Measurements from ENCODE around the gene MAP4K4.
"Not testable (repeated sequence)": the region's sequence is repeated elsewhere in the genome, so short reads cannot be mapped to it uniquely, and the experiment has no call there.

The MAP4K4 gene

GRCh38 chr2:101770726-101771125, 73.2 kb downstream of the MAP4K4 start:
- DNase-seq: no peak

DNA sequence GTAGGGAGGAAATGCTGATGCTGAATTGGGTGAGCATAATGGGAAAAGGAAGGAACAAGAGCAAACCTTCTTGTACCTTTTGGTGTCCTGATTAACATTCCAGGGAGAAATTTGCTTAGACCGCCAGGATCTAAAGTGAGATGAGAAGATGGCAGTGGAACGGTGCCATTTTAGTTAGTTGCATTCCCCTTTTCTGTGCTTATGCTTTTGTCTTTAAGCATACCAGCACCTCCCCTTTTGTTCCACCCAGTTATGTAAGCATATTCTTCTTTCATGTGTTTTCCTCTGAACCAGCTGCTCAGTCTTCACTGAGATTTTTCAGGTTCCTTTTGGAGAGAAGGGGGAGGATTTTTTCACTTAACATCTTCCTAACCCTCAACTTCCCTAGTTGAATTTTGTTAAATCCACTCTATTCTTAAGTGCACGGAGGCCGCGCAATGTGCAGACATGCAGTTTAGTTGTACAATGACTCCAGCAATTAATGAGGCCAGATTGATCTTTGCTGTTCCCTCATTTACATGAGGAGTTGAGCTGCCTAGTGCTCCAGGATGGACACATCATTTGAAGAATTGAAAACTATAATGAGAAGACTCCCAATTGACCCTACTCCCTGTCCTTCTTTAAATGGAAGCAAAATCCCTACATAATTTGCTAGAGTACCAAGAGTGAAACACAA, 73.9 kb downstream of the MAP4K4 start:
- peak in 3 of 6 experiments; percentile 18 to 42 (median 39) for DNase-seq

DNA sequence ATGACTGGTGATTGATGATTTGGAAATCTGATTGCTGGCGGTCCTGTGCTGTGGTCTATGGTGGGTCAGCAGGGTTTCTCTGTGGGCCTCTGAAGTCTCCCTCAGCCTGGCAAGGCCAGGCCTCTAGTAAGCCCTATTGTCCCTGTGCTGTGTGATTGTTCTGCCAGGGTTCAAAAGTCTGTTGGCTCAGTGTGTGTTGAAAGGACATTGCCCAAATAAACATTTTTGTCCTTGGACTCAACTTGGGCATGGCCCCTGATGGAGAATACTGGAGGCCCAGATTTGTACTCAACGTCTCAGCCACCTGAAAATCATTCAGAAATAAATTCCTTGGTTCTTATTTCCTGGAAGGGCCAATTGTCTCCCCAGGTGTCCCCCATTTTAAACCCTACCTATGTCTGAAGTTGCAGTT, 74.4 kb downstream of the MAP4K4 start:
- no peak for DNase-seq

DNA sequence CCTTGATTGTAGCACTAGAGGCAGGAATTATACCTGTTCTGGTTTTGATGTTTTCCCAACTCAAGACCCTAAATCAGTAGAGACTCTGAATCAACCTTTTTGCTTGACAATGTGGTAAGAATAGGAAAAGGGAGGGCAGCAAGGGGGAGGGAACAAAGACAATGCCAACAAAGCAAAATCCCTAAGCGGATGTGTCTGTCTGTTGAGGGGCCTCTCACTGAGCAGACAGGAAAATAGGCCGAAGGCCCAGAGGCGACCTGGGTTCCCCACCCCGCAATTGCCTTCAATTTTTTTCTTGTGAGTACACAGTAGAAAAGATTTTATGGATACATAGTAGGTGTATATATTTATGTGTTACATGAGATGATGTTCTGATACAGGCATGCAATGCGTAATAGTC, 75.6 kb downstream of the MAP4K4 start:
- DNase-seq: peak in 1 of 6 experiments; percentile 16

- not testable (repeated sequence) for DNase-seq
These were observed 76.5 kb downstream of the MAP4K4 start for GRCh38 chr2:101773961-101774360.

DNA sequence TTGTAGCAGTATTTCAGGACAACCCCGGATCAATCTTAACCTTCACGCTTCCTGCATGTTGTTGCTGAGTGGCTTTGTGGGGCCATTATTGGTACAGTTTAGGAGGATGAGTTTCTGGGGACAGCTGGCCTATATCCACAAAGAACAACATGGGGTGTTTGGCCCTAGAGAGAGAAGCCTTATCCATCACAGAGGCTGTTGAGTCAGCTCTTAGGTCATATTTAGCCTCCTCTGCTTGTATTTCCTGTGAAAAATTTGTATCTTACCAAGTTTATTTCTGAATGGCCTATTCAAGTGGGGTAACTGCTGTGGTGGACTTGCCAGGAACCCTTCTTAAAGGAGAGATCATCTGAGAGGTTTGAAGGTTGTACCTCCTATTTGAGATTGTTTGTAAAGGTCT, 77.6 kb downstream of the MAP4K4 start:
- DNase-seq: no peak

- no peak for DNase-seq
These were observed 78.1 kb downstream of the MAP4K4 start for GRCh38 chr2:101775636-101776035.

- DNase-seq: no peak
These were observed 78.9 kb downstream of the MAP4K4 start for GRCh38 chr2:101776172-101777043.

- no peak for DNase-seq
These were observed 79.8 kb downstream of the MAP4K4 start for GRCh38 chr2:101777337-101777736.

DNA sequence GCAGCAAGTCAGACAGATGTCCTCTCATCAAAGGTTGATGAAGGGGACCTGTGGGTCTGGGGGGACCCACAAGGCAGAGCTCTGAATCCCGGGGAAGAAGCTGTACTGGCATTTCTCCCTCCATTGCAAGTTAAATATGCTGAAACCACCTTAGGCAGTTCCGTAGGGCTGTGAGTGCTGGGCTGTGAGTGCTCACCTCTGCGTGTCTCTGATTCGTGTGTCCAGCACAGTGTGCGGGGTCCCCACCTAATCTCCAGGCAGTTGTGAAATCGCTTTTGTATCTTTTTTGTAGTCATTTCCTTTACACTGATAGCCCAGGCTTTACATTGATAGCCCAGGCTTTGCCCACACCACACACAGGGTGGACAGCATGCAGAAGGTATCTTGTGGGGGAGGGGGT, 80.6 kb downstream of the MAP4K4 start:
- no peak for DNase-seq

GRCh38 chr2:101779190-101779589, 81.7 kb downstream of the MAP4K4 start:
- DNase-seq: no peak

GRCh38 chr2:101779656-101780055, 82.1 kb downstream of the MAP4K4 start:
- DNase-seq: no peak

- DNase-seq: no peak
These were observed 83.8 kb downstream of the MAP4K4 start for GRCh38 chr2:101781326-101781725.

GRCh38 chr2:101781791-101782426, 84.4 kb downstream of the MAP4K4 start:
- DNase-seq: no peak

DNA sequence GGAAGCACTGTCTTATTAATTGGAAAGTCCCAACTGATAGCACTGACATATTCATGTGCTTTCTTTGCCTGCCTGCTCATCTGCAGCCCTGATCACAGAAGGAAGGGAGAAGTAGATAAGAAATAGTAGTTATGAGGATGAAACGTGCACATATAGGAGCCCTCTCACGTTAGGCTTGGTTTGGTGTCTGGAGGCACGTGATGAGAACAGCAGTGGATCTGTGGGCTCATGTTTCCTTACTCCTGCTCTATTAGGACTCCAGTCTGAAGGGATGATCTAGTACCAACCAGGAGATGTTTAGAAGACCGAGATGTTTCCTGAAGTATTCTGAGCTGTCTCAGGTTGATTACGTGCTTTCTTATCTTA, 84.9 kb downstream of the MAP4K4 start:
- DNase-seq: no peak

GRCh38 chr2:101787097-101787496, 89.6 kb downstream of the MAP4K4 start:
- DNase-seq: no peak

DNA sequence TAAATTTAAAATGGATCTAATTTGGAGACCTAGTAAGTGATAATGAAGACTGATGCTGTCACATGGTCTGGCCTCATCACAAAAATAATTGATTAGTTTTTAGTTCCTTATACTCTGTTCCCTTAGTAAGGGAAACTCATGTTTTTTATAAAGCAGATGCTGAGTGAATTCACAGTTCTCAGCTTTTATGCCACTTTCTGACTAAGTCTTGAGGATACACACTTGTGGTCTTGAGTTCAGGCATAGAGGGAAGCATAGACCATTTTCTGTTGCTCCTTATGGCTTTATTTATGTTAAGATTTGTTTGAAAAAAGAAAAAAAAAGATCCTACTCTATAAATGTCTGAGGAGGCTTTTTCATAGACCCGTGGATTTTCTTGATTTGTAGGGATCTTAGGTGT, 91.1 kb downstream of the MAP4K4 start:
- DNase-seq: no peak

DNA sequence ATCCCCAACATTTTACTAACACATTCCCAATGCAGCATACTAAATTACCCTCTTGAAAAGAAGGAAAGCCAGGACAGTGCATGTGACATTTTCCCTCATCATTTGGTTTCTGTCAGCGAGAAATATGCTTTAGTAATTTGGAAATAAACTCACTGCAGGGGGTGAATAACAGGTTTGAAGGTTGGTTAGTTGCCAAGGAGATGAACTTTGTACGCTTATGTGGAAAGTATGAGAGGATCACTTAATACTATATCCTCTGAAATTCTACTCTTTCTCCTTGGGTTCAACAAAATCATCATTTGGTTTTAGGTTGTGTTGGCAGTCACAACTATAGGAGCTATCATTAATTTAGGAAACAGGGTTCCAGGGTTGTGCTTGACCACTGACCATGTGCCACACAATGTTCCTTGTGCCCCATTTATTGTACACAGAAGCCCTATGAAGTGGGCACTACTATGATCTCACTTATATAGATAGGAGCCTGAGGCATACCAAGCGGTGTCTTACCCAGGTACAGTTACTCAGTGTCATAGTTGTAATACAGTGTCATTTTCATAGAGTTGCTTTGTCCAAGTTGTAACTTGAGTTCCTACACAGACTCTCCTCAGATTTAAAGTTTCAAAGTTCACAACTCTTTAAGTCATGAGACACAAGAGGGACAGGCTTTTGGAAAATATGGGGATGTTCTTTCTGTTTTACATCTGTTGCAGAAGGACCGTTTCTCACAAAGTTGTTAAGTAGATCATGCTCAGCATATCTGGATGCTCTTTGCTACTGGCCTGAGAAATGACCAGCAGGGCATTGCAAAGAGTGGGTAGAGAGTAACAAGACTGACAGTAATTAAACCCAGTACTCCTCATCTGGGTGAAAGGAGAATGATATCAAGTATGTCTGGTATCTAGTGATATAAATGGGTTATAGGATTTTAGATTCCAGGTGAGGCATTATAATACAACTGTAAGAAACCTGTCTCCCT, 91.8 kb downstream of the MAP4K4 start:
- no peak for DNase-seq

DNA sequence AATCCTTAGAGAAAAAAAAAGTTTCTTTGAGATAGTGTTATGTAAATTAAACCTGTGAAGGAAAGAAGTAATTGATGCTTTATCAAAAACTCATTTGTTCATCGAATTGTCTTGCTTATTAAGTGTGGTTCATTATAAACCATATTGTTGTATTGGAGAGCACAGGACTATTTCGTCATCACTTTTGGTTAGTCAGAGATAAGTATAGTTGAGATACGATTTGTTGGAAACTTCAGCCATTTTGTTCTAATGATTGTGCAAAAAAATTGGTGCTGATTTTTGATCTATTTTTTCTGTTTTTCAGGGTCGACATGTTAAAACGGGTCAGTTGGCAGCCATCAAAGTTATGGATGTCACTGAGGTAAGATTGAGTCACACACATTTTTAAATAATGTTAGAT, 92.9 kb downstream of the MAP4K4 start:
- no peak for DNase-seq

DNA sequence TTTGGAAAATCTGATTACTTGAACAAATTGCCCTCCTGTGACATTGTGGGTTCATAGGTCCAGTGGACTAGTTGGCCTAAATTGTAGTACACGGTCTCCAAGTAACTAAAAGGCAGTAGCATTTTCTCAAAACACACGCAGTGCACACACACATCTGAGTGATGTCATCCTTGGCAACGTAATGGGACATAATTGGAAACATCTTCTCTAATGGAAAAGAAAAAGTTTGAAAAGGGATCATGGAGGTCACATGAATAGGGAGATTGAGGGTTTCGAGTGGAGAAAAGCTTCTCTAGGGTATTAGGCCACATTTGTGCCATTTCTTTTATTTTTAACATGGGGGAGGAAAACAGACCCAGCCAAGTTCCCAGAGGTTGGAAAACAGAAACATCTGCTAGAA, 93.3 kb downstream of the MAP4K4 start:
- DNase-seq: no peak

DNA sequence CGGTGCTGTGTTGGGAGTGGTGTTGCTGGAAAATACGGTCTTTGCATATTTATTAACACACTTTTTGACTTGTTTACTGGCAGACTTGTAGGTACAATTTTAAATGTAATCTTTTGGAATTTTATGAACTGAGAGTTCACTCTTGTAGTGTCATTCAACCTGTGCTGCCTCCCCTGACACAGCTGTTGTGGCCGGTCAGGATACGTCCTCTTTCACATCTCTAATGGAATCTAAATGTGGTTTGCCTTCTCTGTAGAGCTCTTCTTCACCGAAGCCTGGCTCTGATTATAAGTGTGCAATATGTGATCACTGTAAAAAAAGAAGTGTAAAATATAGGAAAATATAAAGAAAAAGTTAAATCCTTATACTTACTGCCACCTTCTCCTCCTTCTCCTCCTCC, 94.7 kb downstream of the MAP4K4 start:
- no peak for DNase-seq

GRCh38 chr2:101793277-101793969, 95.9 kb downstream of the MAP4K4 start:
- peak in 1 of 6 experiments; percentile 7 for DNase-seq
